HG02885 (cell line): ENCODE data around the gene SYTL2.

Source experiments
- ATAC-seq: cut with Tn5 transposase; IDR thresholded peaks from one replicate; pipeline ENCODE4 v1.9.1; 2021; ENCODE audit warnings: mild to moderate bottlenecking; ENCODE audit not compliant: unreplicated experiment, poor library complexity

SYTL2 gene

GRCh38 chr11:85742348-85742747 lies 68.6 kb downstream of the SYTL2 start:
- ATAC-seq: no peak

- ATAC-seq: no peak
These were observed 70.2 kb downstream of the SYTL2 start for GRCh38 chr11:85740481-85741400.

GRCh38 chr11:85737738-85738137 lies 73.2 kb downstream of the SYTL2 start:
- no peak for ATAC-seq

- no peak for ATAC-seq
These were observed 75.0 kb downstream of the SYTL2 start for GRCh38 chr11:85735876-85736460.

GRCh38 chr11:85732965-85733364 lies 78.0 kb downstream of the SYTL2 start:
- no peak for ATAC-seq

GRCh38 chr11:85726381-85726780 lies 84.6 kb downstream of the SYTL2 start:
- ATAC-seq: no peak

GRCh38 chr11:85725510-85726258 lies 85.3 kb downstream of the SYTL2 start:
- ATAC-seq: no peak

- no peak for ATAC-seq
These were observed 86.0 kb downstream of the SYTL2 start for GRCh38 chr11:85724748-85725465.

GRCh38 chr11:85723088-85723487 lies 87.9 kb downstream of the SYTL2 start:
- ATAC-seq: no peak

GRCh38 chr11:85721191-85721590 lies 89.8 kb downstream of the SYTL2 start:
- no peak for ATAC-seq

GRCh38 chr11:85718991-85719807 lies 91.7 kb downstream of the SYTL2 start:
- no peak for ATAC-seq

GRCh38 chr11:85718126-85718943 lies 92.6 kb downstream of the SYTL2 start:
- ATAC-seq: no peak

- ATAC-seq: no peak
These were observed 93.5 kb downstream of the SYTL2 start for GRCh38 chr11:85717429-85717828.

- no peak for ATAC-seq
These were observed 98.0 kb downstream of the SYTL2 start for GRCh38 chr11:85712953-85713352.

GRCh38 chr11:85710917-85711316 lies 100.0 kb downstream of the SYTL2 start:
- ATAC-seq: no peak

GRCh38 chr11:85709941-85710702 lies 100.8 kb downstream of the SYTL2 start:
- no peak for ATAC-seq

- ATAC-seq: no peak
These were observed 105.1 kb downstream of the SYTL2 start for GRCh38 chr11:85705800-85706199.

- no peak for ATAC-seq
These were observed 106.0 kb downstream of the SYTL2 start for GRCh38 chr11:85704967-85705366.
